Neural progenitor cell (in vitro differentiated cells): ENCODE data around the gene GOLGA6L2.
"Not testable (repeated sequence)": the region's sequence is repeated elsewhere in the genome, so short reads cannot be mapped to it uniquely, and the experiment has no call there.

Experiments
- CTCF ChIP-seq: fragments of 200-600 bp; sonication (generic); IDR thresholded peaks from 2 replicates; pipeline ENCODE4 v1.5.1; 2017; ENCODE audit warnings: antibody characterized with exemption, mild to moderate bottlenecking
- EZH2 ChIP-seq: fragments of 200-600 bp; sonication (generic); IDR thresholded peaks from 2 replicates; pipeline ENCODE4 v1.6.1; 2017; ENCODE audit warnings: antibody characterized with exemption, mild to moderate bottlenecking, moderate library complexity
- EZH2phosphoT487 ChIP-seq: fragments of 200-600 bp; sonication (generic); IDR thresholded peaks from 2 replicates; pipeline ENCODE4 v1.6.1; 2017; ENCODE audit warnings: antibody characterized with exemption

- not testable (repeated sequence) for TF ChIP-seq CTCF, EZH2, EZH2phosphoT487
These were observed 31.2 kb downstream of the GOLGA6L2 start for GRCh38 chr15:23415866-23416265.
